Measurements from ENCODE around the gene GNAO1.

DNA sequence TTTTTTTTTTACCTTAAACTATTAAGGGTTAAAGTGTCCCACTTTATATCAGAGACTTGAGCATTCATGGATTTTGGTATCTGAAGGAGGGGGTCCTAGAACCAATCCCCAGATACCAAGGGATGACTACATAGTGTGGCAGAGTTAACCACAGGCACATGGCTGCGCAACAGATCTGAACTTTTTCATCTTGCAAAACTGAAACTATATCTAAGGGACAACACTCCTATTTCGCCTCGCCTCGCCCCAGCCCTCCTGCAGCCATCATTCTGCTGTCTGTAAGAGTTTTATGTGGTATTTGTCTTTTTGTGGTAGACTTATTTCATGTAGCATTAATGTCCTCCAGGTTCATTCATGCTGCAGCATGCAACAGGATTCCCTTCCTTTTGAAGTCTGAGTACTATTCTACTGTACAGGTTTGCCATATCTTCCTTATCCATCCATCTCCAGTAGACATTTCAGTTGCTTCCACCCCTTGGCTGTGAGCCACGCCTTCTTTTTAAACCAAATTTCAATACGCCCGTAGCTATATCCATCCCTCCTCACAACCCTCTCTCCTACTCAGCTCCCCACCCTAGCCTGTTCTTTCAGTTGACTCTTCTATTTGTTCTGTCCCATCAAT, 180.8 kb downstream of the GNAO1 start:
- TF ChIP-seq CTCF (optimal IDR thresholded peaks at IDR 0.05 in 1 of 3, IDR thresholded peaks at IDR 0.05 in 1 of 3, conservative IDR thresholded peaks at IDR 0.05 in 1 of 3; ENCODE audit: extremely low read depth in 1 of 3, insufficient read depth in 2 of 3, low read length in 3 of 3) (no peak), EZH2 (IDR thresholded peaks at IDR 0.05; ENCODE audit: low read length) (no peak)

Data from keratinocyte (primary cell).